SK-N-MC (cell line): ENCODE results near the gene USP6.

ENCODE experiments used
- DNase-seq: peaks from one replicate; pipeline ENCODE4 v3.0.0-alpha.2; 2011; ENCODE audit warnings: low read depth, low spot score
- H3K27ac ChIP-seq: fragments of 200-600 bp; sonication (generic); 2 replicates; pipeline ENCODE4 v1.5.1; 2016; ENCODE audit warnings: mixed run types
- H3K36me3 ChIP-seq: fragments of 200-600 bp; sonication (generic); 2 replicates; pipeline ENCODE4 v1.6.1; 2017; ENCODE audit warnings: antibody characterized with exemption, low read length, mixed read lengths; ENCODE audit not compliant: insufficient read depth
- H3K4me3 ChIP-seq: fragments of 200-600 bp; sonication (generic); 2 replicates; pipeline ENCODE4 v1.5.1; 2016
- H3K9ac ChIP-seq: fragments of 200-600 bp; sonication (generic); 2 replicates; pipeline ENCODE4 v1.8.0; 2017; ENCODE audit warnings: mixed run types, mixed read lengths; ENCODE audit not compliant: insufficient read length
- H3K9me3 ChIP-seq: fragments of 200-600 bp; sonication (generic); 2 replicates; pipeline ENCODE4 v1.6.1; 2017; ENCODE audit warnings: low read depth, mild to moderate bottlenecking, antibody characterized with exemption, low read length, moderate library complexity, mixed read lengths
- EZH2 ChIP-seq: fragments of 200-600 bp; sonication (generic); IDR thresholded peaks from one replicate; pipeline ENCODE4 v1.6.1; 2017; ENCODE audit warnings: antibody characterized with exemption
- FOXP2 ChIP-seq: optimal IDR thresholded peaks from 2 replicates; pipeline ENCODE3; 2011; ENCODE audit warnings: mild to moderate bottlenecking, moderate library complexity; ENCODE audit not compliant: insufficient read depth; ENCODE audit errors: extremely low read length, control extremely low read depth
- POLR2AphosphoS5 ChIP-seq: IDR thresholded peaks from 2 replicates; pipeline ENCODE4 v1.6.1; 2012; ENCODE audit warnings: mild to moderate bottlenecking, low read depth, low read length, borderline replicate concordance

Gene USP6

GRCh38 chr17:5092218-5093010 lies 23.4 kb upstream of the USP6 start:
- no peak overlapping the region for H3K9ac ChIP-seq
- TF ChIP-seq FOXP2 (no peak), EZH2 (no peak), POLR2AphosphoS5 (no peak)
- H3K36me3 ChIP-seq: peaks cover 34% of the 10 kb centered on the region
- no peak overlapping the region for H3K27ac ChIP-seq
- no peak for DNase-seq
- no peak overlapping the region for H3K4me3 ChIP-seq
- peaks cover 29% of the 10 kb centered on the region for H3K9me3 ChIP-seq

- no peak overlapping the region for H3K27ac ChIP-seq
Observed at GRCh38 chr17:5096731-5097100, 19.1 kb upstream of the USP6 start.

DNA sequence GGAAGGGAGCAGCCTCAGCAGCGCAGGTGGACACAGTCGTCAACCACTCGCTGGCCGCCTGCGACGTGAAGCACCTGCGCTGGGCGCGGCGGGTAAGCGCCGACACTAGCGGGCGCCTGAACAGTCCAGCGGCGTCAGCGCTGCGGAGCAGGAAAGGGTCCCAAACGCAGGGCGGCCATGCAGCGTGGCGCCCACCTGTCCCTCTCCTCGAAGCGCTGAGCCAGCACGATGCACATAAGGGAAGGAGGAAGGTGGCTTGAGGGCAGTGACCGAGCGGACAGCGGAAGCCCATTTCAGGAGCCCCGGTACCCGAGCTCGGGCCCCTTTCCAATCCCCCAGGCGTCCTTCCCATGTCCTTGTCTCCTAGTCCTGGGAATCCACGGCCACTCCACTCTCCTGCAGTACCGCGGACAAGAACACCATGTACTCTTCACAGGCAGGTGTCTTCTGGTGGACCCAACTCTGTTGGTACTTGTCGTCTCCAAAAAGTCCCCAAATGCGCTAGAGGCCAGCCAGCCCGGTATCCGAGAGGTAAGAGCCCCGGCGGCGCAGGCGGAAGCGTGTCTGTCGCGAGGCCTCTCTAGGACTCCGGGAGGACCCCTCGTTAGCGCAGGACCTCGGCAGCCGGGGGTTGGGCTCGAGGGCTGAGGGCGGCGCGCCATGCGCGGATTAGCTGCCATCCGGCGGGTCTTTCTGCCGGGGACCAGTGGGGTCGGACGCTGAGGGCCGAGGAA lies 18.6 kb upstream of the USP6 start:
- Histone ChIP-seq H3K9ac (no peak overlapping the region), H3K27ac (no peak overlapping the region), H3K9me3 (peaks cover 11% of the 10 kb centered on the region; the same call in 1 of the 2 replicates), H3K36me3 (no peaks in the 10 kb centered on the region; the same call in 1 of the 2 replicates), H3K4me3 (peak overlapping the region; percentile 42)
- TF ChIP-seq EZH2 (no peak), FOXP2 (no peak), POLR2AphosphoS5 (no peak)
- DNase-seq: no peak

More at GRCh38 chr17:5096731-5097100, 19.1 kb upstream of the USP6 start:
- Histone ChIP-seq H3K9me3 (peaks cover 14% of the 10 kb centered on the region; the same call in 1 of the 2 replicates), H3K9ac (no peak overlapping the region), H3K4me3 (no peak overlapping the region; the same call in 1 of the 2 replicates), H3K36me3 (peaks cover 5% of the 10 kb centered on the region)
- TF ChIP-seq EZH2 (no peak), FOXP2 (no peak), POLR2AphosphoS5 (no peak)
- DNase-seq: no peak

- H3K9me3 ChIP-seq: 0 out of 2 replicates have a peak, but pooled peaks cover 2% of the 10 kb centered on the region
- H3K27ac ChIP-seq: no peak overlapping the region
- TF ChIP-seq FOXP2 (no peak), POLR2AphosphoS5 (no peak), EZH2 (no peak)
- no peak overlapping the region for H3K4me3 ChIP-seq
- DNase-seq: no peak
- no peaks in the 10 kb centered on the region for H3K36me3 ChIP-seq
- H3K9ac ChIP-seq: no peak overlapping the region
Observed at GRCh38 chr17:5099271-5099670, 16.6 kb upstream of the USP6 start.

DNA sequence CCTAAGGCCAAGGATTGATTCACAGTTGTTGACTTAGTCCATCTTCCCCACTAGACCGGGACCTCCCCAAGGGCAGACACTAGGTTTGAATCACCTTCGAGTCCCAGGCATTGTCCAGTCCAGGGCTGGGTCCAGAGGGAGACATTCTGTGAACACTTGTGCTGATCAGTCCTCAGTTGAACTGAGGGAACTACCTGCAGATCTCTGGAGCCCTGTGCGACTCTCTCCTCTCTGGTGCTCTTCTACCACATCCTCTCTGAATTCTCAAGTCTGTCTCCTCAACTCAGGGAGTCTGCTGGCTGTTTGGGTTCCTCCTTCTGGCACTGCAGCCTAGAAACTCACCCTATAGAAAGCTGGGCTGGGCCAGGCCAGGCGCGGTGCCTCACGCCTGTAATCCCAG lies 15.0 kb upstream of the USP6 start:
- peaks cover 6% of the 10 kb centered on the region for H3K36me3 ChIP-seq
- no peak for DNase-seq
- no peak overlapping the region for H3K9ac ChIP-seq
- TF ChIP-seq FOXP2: no peak
- TF ChIP-seq EZH2: no peak
- no peak for TF ChIP-seq POLR2AphosphoS5
- no peak overlapping the region for H3K27ac ChIP-seq
- no peak overlapping the region for H3K4me3 ChIP-seq
- no peaks in the 10 kb centered on the region for H3K9me3 ChIP-seq

- TF ChIP-seq FOXP2: no peak
- TF ChIP-seq POLR2AphosphoS5: no peak
- TF ChIP-seq EZH2: no peak
- no peak for DNase-seq
- Histone ChIP-seq H3K36me3 (peaks cover 61% of the 10 kb centered on the region), H3K4me3 (peak overlapping the region; percentile 88), H3K9me3 (0 out of 2 replicates have a peak, but pooled peaks cover 6% of the 10 kb centered on the region), H3K27ac (no peak overlapping the region), H3K9ac (peak overlapping the region; percentile 81)
Observed at GRCh38 chr17:5110816-5111215, 5.0 kb upstream of the USP6 start.

- Histone ChIP-seq H3K4me3 (peak within 1 kb of the TSS; percentile 88), H3K27ac (no peak within 1 kb of the TSS)
Observed at GRCh38 chr17:5111402-5112204, 4.2 kb upstream of the USP6 start, which contains the start of gene ZNF232. Gene ZNF232, minus strand, starts transcription at chr17:5111878. Its CDS starts 56 bp downstream, at chr17:5111822.

More at GRCh38 chr17:5111402-5112204, 4.2 kb upstream of the USP6 start, which contains the start of gene ZNF232:
- no peak for TF ChIP-seq EZH2
- no peak for TF ChIP-seq FOXP2
- peak; percentile 80; the same call in 1 of the 2 replicates for TF ChIP-seq POLR2AphosphoS5
- peak; percentile 12 for DNase-seq
- Histone ChIP-seq H3K9me3 (0 out of 2 replicates have a peak, but pooled peaks cover 6% of the 10 kb centered on the region), H3K36me3 (peaks cover 53% of the 10 kb centered on the region), H3K9ac (peak within 1 kb of the TSS; percentile 81)
